Rectal smooth muscle tissue (tissue), 1 donor: ENCODE results near the gene KCNJ8.
A peak's percentile ranks its signal among the peaks of the same experiment; 100 is the strongest.
"Not testable (repeated sequence)": the region's sequence is repeated elsewhere in the genome, so short reads cannot be mapped to it uniquely, and the experiment has no call there.

Source experiments
- H3K27ac ChIP-seq: one replicate; pipeline ENCODE4 v1.7.0; 2013; ENCODE audit warnings: low read depth, low read length, inconsistent platforms
- H3K27me3 ChIP-seq: one replicate; pipeline ENCODE4 v1.7.0; 2013; ENCODE audit warnings: low read length; ENCODE audit not compliant: control insufficient read depth, insufficient read depth
- H3K36me3 ChIP-seq: one replicate; pipeline ENCODE4 v1.7.0; 2013; ENCODE audit warnings: low read length; ENCODE audit not compliant: control insufficient read depth, insufficient read depth
- H3K4me1 ChIP-seq: one replicate; pipeline ENCODE4 v1.7.0; 2013; ENCODE audit warnings: low read length; ENCODE audit not compliant: control insufficient read depth, insufficient read depth
- H3K4me3 ChIP-seq: one replicate; pipeline ENCODE4 v1.7.0; 2013; ENCODE audit warnings: low read length
- H3K9ac ChIP-seq: one replicate; pipeline ENCODE4 v1.7.0; 2013; ENCODE audit warnings: low read length

The KCNJ8 gene

DNA sequence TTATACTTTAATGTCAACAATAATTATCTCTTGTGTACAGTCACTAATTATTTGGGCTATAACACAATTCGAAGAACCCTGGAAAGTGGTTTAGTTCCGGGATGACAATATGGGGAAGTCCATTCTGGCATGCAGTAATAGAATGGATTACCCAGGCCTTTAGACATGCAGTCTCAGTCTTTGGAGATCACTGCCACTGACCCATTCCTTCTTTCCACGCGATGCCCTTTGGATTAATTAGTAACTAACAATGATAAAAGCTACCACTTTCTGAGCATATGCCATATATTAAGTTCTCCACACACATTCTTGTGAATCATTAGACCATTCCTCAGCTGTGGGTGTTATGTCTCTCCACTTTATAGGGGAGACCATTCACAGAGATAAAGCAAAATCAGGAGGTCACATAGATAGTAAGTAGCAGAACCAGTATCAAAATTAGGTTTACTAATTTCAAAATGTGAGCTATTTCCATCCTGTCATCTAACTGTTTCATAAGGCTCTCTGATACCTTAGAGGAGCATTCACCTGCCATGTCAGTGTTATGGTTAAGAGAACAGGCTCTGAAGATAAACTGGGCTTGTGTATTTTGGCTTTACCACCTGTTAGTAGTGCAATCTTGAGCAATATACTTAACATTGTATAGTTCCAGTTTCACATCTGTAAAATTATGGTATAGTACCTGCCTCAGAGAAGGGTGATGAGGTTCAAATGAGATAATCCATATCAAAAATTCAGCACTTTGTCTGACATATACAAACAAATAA is 27.2 kb upstream of the KCNJ8 start:
- no peaks in the 10 kb centered on the region for H3K4me1 ChIP-seq
- no peak overlapping the region for H3K4me3 ChIP-seq
- no peak overlapping the region for H3K9ac ChIP-seq
- no peaks in the 10 kb centered on the region for H3K36me3 ChIP-seq
- no peaks in the 10 kb centered on the region for H3K27me3 ChIP-seq
- no peak overlapping the region for H3K27ac ChIP-seq

DNA sequence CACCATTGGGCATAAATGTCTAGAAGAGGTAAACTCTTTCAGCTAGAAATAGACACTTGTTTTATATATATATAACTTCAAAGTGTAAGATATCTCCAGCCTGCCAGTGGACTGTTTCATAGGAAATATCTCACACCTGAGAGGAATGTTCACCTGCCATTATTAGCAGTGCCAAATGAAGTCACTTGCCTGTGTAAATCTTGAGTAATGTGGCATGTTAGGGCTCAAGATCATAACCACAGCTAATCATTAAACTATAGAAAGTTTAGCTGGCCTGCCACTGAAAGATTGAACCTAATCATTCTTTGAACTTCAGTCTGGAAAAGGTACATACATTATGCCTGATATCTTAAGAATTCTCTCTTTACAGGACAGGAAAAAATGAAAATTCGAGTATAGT is 25.5 kb upstream of the KCNJ8 start:
- Histone ChIP-seq H3K36me3 (no peaks in the 10 kb centered on the region), H3K27me3 (no peaks in the 10 kb centered on the region), H3K4me1 (no peaks in the 10 kb centered on the region), H3K27ac (no peak overlapping the region), H3K4me3 (no peak overlapping the region), H3K9ac (no peak overlapping the region)

DNA sequence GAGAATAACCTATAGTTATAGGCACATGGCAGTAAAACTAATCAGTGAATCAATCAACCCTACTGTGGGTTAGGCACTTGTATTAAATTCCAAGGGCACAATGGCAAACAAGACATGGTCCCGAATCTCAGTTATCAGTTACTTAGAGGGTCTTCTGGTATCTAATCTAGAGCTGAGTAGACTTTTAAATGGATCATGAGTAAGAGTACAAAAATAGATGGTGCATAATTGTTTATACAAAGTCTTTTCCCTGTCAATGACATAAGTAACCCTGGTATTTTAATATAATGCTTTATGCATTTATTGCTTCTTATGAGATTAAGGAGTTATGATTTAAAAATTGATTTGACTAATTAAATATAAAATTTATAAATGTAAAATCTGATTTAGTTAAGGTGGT is 23.0 kb upstream of the KCNJ8 start:
- Histone ChIP-seq H3K4me3 (no peak overlapping the region), H3K4me1 (no peaks in the 10 kb centered on the region), H3K27ac (no peak overlapping the region), H3K36me3 (no peaks in the 10 kb centered on the region), H3K27me3 (no peaks in the 10 kb centered on the region), H3K9ac (no peak overlapping the region)

DNA sequence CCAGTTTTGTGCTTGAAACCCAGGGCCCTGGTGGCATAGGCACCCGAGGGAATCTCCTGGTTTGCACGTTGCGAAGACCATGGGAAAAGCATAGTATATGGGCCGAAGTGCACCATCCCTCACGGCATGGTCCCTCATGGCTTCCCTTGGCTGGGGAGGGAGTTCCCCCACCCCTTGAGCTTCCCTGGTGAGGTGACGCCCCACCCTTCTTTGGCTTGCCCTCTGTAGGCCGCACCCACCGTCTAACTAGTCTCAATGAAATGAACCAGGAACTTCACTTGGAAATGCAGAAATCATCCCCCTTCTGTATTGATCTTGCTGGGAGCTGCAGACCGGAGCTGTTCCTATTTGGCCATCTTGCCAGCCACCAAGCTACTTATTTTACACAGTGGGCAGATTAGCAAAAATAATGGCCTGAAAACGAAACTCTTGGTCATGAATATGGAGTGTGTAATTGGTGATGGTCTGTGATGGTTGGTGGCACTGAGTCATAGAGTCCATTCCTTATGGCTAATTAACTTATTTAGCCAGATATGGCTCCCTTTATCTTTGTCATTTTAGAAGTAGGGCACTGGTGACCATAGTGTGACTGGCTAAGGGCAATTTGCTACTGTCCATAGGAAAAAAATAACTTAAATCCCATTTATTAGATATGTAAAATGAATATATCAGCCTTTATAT is 21.3 kb upstream of the KCNJ8 start:
- H3K4me1 ChIP-seq = no peaks in the 10 kb centered on the region
- H3K36me3 ChIP-seq = no peaks in the 10 kb centered on the region
- H3K4me3 ChIP-seq = no peak overlapping the region
- no peaks in the 10 kb centered on the region for H3K27me3 ChIP-seq
- no peak overlapping the region for H3K9ac ChIP-seq
- no peak overlapping the region for H3K27ac ChIP-seq

DNA sequence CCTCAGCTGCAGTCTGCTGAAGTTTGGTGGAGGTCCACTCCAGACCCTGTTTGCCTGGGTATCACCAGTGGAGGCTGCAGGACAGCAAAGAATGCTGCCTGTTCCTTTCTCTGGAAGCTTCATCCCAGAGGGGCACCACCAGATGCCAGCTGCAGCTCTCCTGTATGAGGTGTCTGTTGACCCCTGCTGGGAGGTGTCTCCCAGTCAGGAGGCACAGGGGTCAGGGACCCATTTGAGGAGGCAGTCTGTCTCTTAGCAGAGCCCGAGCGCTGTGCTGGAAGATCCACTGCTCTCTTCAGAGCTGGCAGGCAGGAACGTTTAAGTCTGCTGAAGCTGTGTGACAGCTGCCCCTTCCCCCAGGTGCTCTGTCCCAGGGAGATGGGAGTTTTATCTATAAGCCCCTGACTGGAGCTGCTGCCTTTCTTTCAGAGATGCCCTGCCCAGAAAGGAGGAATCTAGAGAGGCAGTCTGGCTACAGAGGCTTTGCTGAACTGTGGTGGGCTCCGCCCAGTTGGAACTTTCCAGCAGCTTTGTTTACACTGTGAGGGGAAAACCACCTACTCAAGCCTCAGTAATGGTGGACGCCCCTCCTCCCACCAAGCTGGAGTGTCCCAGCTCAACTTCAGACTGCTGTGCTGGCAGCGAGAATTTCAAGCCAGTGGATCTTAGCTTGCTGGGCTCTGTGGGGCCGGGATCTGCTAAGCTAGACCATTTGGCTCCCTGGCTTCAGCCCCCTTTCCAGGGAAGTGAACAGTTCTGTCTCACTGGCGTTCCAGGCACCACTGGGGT is 20.5 kb upstream of the KCNJ8 start:
- not testable (repeated sequence) for H3K9ac ChIP-seq, H3K27ac ChIP-seq, H3K27me3 ChIP-seq, H3K4me1 ChIP-seq, H3K36me3 ChIP-seq, H3K4me3 ChIP-seq

DNA sequence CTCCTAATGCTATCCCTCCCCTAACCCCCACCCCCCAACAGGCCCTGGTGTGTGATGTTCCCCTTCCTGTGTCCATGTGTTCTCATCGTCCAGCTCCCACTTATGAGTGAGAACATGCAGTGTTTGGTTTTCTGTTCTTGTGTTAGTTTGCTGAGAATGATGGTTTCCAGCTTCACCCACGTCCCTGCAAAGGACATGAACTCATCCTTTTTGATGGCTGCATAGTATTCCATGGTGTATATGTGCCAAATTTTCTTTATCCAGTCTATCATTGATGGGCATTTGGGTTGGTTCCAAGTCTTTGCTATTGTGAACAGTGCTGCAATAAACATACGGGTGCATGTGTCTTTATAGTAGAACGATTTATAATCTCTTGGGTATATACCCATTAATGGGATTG is 15.2 kb upstream of the KCNJ8 start:
- not testable (repeated sequence) for H3K4me3 ChIP-seq, H3K9ac ChIP-seq, H3K27me3 ChIP-seq, H3K4me1 ChIP-seq, H3K36me3 ChIP-seq, H3K27ac ChIP-seq

DNA sequence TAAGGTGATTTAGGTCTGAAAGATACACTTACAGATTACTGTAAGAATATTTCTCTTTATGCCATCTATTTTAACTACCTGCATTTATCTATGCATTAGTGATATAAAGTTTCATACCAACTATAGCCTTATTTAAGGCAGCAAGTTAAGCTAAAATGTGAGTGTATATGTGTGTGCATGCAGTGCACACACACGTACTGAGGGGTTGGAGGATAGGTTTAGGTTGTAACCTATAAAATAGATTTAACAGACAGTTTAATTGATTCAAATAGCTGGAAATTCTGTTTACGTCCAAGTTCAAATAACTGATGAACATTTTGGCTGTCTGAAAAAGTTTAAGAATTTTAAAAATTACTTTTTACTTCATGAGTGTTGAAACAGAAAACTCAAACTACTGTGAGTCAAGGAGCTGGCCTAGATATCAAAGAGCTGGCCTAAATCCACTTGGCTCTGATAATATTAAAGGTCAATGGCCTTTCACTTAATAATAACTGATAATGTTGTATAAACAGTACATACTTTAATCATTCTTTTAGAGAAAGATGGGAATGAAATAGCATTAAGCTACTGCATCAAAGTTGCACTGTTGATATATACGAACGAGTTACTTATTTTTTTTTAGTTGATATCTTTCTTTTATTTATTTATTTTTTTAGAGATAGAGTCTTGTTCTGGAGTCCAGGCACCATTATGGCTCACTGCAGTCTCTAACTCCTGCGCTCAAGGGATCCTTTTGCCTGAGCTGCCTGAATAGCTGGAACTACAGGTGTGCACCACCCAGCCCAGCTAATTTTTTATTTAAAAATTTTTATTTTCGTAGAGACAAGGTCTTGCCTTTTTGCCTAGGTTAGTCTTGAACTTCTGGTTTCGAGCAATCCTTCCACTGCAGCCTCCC is 13.8 kb upstream of the KCNJ8 start:
- H3K9ac ChIP-seq = no peak overlapping the region
- no peaks in the 10 kb centered on the region for H3K4me1 ChIP-seq
- no peaks in the 10 kb centered on the region for H3K36me3 ChIP-seq
- no peak overlapping the region for H3K4me3 ChIP-seq
- no peak overlapping the region for H3K27ac ChIP-seq
- H3K27me3 ChIP-seq = no peaks in the 10 kb centered on the region

DNA sequence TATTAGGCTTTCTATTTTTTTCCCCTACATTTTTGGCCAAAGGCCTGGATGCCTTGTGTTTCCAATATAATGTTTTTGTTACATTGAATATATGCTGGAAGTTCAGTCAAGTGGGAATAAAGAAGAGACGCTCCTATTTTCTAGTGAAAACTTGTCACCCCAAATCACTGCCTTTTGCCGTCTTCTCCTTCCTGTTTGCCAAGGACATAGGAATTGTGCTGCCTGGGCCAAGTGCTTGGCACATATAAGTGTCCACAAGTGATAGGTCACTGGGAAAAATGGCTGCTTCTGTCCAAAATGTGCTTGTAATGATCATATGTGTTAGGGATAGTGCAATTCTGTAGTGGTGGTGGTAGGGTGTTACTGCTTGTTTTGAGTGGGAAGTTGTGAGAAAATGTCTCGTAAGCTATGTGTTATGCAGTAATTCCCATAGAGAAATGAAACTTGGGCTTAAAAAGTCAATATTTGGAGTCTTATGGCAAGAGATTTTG is 11.6 kb upstream of the KCNJ8 start:
- no peaks in the 10 kb centered on the region for H3K36me3 ChIP-seq
- no peaks in the 10 kb centered on the region for H3K4me1 ChIP-seq
- H3K27me3 ChIP-seq = no peaks in the 10 kb centered on the region
- H3K9ac ChIP-seq = no peak overlapping the region
- H3K4me3 ChIP-seq = no peak overlapping the region
- H3K27ac ChIP-seq = no peak overlapping the region

DNA sequence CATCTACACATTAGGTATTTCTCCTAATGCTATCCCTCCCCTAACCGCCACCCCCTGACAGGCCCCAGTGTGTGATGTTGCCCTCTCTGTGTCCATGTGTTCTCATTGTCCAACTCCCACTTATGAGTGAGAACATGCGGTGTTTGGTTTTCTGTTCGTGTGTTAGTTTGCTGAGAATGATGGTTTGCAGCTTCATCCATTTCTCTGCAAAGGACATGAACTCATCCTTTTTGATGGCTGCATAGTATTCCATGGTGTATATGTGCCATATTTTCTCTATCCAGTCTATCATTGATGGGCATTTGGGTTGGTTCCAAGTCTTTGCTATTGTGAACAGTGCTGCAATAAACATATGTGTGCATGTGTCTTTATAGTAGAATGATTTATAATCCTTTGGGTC is 8.2 kb upstream of the KCNJ8 start:
- H3K9ac ChIP-seq, H3K36me3 ChIP-seq, H3K27ac ChIP-seq, H3K4me1 ChIP-seq, H3K4me3 ChIP-seq, H3K27me3 ChIP-seq: not testable (repeated sequence)

DNA sequence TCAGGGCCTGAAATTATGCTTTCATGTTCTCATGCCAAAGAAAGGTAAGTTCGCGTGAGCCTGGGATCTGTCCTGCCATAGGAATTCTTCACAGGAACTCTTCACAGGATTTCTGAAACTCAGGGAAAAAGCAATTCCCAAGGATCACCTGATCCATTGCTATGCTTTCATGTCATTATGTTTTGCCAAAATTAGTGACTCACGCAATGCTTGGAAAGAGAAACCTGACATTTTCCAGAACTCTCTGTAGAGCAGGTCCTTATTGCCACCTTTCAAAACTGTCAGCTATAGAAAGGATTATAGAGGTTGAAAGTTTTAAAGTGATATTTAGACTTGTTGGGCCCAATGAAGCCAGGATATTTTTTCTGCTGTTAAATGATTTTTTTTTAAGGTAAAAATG is 6.3 kb upstream of the KCNJ8 start:
- Histone ChIP-seq H3K4me3 (no peak overlapping the region), H3K4me1 (peaks cover 16% of the 10 kb centered on the region), H3K9ac (no peak overlapping the region), H3K27ac (peak overlapping the region; percentile 67), H3K27me3 (no peaks in the 10 kb centered on the region), H3K36me3 (no peaks in the 10 kb centered on the region)

DNA sequence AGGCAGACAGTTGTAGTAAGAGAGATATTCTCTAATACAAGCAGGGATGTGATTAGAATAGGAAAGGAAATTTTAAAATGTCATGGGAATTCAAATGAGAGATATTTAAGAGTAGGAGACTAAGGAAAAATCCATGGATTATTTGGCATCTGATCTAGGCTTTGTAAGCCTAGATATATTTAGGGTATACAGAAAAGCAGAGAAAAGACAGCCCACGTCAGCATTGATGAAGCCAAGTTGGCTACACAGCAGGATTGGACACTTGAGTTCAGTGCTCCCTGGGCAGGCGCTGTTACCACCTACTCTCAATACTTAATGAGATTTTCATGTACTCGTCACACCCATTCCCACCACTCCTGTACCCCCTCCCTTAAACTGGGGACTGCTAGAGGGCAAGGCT is 1.7 kb upstream of the KCNJ8 start:
- H3K9ac ChIP-seq = no peak overlapping the region
- peaks cover 20% of the 10 kb centered on the region for H3K4me1 ChIP-seq
- H3K27ac ChIP-seq = peak overlapping the region; percentile 92
- H3K36me3 ChIP-seq = no peaks in the 10 kb centered on the region
- no peaks in the 10 kb centered on the region for H3K27me3 ChIP-seq
- H3K4me3 ChIP-seq = no peak overlapping the region
